BLaER1 (cell line): ENCODE results near the gene TPRG1.

Experiments used
- H3K27ac ChIP-seq: shearing (Covaris generic); formaldehyde crosslinking; 2 replicates; pipeline ENCODE4 v1.8.1; 2022
- H3K27me3 ChIP-seq: shearing (Covaris generic); formaldehyde crosslinking; 2 replicates; pipeline ENCODE4 v1.8.1; 2022
- H3K36me3 ChIP-seq: shearing (Covaris generic); formaldehyde crosslinking; 2 replicates; pipeline ENCODE4 v1.8.1; 2022
- H3K4me1 ChIP-seq: shearing (Covaris generic); formaldehyde crosslinking; 2 replicates; pipeline ENCODE4 v1.8.1; 2022
- H3K4me2 ChIP-seq: shearing (Covaris generic); formaldehyde crosslinking; 2 replicates; pipeline ENCODE4 v1.8.1; 2022
- H3K4me3 ChIP-seq: shearing (Covaris generic); formaldehyde crosslinking; 2 replicates; pipeline ENCODE4 v1.8.1; 2022
- H3K9ac ChIP-seq: shearing (Covaris generic); formaldehyde crosslinking; 2 replicates; pipeline ENCODE4 v1.8.1; 2022
- H3K9me3 ChIP-seq: shearing (Covaris generic); formaldehyde crosslinking; 2 replicates; pipeline ENCODE4 v1.8.1; 2022
- H4K20me1 ChIP-seq: shearing (Covaris generic); formaldehyde crosslinking; 2 replicates; pipeline ENCODE4 v1.8.1; 2022
- Cebpa-rat ChIP-seq: shearing (Covaris generic); IDR thresholded peaks from 2 replicates; pipeline ENCODE4 v1.8.1; 2022

The TPRG1 gene

DNA sequence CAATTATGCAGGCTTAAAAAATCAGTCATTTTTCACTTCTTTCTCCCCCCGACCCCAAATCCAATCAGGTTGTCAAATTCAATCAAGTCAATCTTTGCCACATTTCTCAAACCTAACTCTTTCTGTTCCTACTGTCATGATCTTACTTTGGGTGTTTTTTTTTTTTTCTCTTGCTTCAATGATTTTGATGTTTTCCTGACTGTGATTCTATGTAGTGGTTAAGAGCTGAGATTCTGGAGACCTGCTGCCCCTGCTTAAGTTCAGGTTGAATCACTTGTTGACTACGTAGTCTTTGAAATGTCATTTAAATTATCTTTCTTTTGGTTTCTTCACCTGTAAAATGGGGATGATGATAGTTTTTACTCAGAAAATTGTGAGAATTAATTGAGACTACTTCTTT lies 117.5 kb downstream of the TPRG1 start:
- Histone ChIP-seq H3K36me3 (no peaks in the 10 kb centered on the region), H3K4me3 (no peak overlapping the region), H3K9ac (no peak overlapping the region), H3K27me3 (no peaks in the 10 kb centered on the region), H3K9me3 (no peaks in the 10 kb centered on the region), H4K20me1 (no peaks in the 10 kb centered on the region), H3K4me1 (peaks cover 10% of the 10 kb centered on the region), H3K4me2 (no peak overlapping the region), H3K27ac (no peak overlapping the region)
- no peak for TF ChIP-seq Cebpa-rat

- Histone ChIP-seq H3K4me2 (no peak overlapping the region), H3K36me3 (no peaks in the 10 kb centered on the region), H3K4me3 (no peak overlapping the region), H3K27ac (no peak overlapping the region), H3K9me3 (no peaks in the 10 kb centered on the region), H3K27me3 (no peaks in the 10 kb centered on the region), H4K20me1 (no peaks in the 10 kb centered on the region), H3K9ac (no peak overlapping the region), H3K4me1 (no peaks in the 10 kb centered on the region)
- TF ChIP-seq Cebpa-rat: no peak
Measured at GRCh38 chr3:189292667-189293484, 121.1 kb downstream of the TPRG1 start.

DNA sequence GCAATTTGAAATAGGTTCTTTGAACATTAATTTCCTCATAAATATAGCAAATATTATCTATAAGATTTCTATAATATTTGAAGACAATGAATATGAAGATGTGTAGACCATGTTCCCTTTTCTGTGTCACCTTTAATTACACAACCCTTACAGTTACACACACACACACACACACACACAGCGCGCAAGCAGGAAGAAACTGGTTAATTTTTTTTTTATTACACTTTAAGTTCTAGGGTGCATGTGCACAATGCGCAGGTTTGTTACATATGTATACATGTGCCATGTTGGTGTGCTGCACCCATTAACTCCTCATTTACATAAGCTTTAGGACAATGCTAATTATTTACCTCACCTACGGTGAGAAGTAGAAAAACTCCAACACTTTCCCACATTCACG lies 122.9 kb downstream of the TPRG1 start:
- Histone ChIP-seq H3K36me3 (no peaks in the 10 kb centered on the region), H3K27ac (no peak overlapping the region), H4K20me1 (no peaks in the 10 kb centered on the region), H3K4me3 (no peak overlapping the region), H3K4me1 (no peaks in the 10 kb centered on the region), H3K4me2 (no peak overlapping the region), H3K9me3 (no peaks in the 10 kb centered on the region), H3K27me3 (no peaks in the 10 kb centered on the region), H3K9ac (no peak overlapping the region)
- TF ChIP-seq Cebpa-rat: no peak

GRCh38 chr3:189295089-189295488 lies 123.3 kb downstream of the TPRG1 start:
- H3K9ac ChIP-seq: no peak overlapping the region
- no peak for TF ChIP-seq Cebpa-rat
- H3K9me3 ChIP-seq: no peaks in the 10 kb centered on the region
- H3K36me3 ChIP-seq: no peaks in the 10 kb centered on the region
- no peak overlapping the region for H3K27ac ChIP-seq
- no peaks in the 10 kb centered on the region for H3K27me3 ChIP-seq
- H3K4me1 ChIP-seq: no peaks in the 10 kb centered on the region
- H4K20me1 ChIP-seq: no peaks in the 10 kb centered on the region
- H3K4me2 ChIP-seq: no peak overlapping the region
- H3K4me3 ChIP-seq: no peak overlapping the region

- H4K20me1 ChIP-seq: no peaks in the 10 kb centered on the region
- no peaks in the 10 kb centered on the region for H3K27me3 ChIP-seq
- no peaks in the 10 kb centered on the region for H3K36me3 ChIP-seq
- no peak overlapping the region for H3K4me3 ChIP-seq
- H3K4me2 ChIP-seq: no peak overlapping the region
- H3K27ac ChIP-seq: no peak overlapping the region
- no peak overlapping the region for H3K9ac ChIP-seq
- no peak for TF ChIP-seq Cebpa-rat
- no peaks in the 10 kb centered on the region for H3K4me1 ChIP-seq
- H3K9me3 ChIP-seq: no peaks in the 10 kb centered on the region
Measured at GRCh38 chr3:189297932-189298331, 126.2 kb downstream of the TPRG1 start.

DNA sequence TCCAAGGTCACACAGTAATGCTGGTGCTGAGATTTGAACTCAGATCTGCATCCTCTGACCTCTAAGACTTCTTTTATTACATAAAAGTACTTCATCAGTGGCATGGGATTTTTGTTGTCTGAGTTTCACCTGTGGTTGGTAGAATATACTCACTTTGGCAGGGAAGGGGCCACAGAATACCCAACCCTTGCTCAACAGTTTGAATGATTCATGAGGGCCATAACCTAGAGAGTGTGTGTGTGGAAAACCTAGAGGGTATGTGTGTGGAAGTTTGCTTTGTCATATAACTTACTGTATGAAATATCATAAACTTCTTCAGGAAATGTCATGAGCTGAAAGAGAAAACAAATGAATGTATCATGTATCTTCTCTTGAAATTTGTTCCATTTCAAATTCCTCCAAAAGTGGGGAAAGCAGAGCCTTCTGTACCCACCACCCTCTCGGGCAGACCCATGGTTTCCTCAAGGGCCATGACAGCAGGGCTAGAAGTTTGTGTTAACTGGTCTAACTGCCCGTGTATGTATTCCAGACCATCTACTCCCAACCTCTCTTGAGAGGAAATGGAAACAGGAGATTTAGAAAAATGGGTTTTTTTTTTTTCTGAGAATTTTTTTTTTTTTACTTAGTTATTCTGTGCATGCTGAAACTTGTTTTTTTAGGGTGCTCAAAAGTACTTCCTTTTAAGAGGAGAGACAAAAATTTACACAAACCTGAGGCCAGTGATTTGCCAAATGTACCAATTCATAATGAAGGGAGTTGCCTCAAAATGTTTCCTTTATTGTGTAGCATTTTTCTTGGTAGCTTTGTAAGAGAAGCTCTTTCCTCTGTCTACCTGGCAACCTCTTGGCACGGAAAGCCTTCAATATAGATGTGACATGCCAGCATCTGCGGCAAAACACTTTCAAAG lies 127.0 kb downstream of the TPRG1 start:
- H3K27me3 ChIP-seq: no peaks in the 10 kb centered on the region
- H3K4me2 ChIP-seq: no peak overlapping the region
- H3K27ac ChIP-seq: no peak overlapping the region
- H3K9me3 ChIP-seq: no peaks in the 10 kb centered on the region
- TF ChIP-seq Cebpa-rat: no peak
- no peaks in the 10 kb centered on the region for H4K20me1 ChIP-seq
- H3K4me3 ChIP-seq: no peak overlapping the region
- no peak overlapping the region for H3K9ac ChIP-seq
- no peaks in the 10 kb centered on the region for H3K36me3 ChIP-seq
- no peaks in the 10 kb centered on the region for H3K4me1 ChIP-seq

- H3K4me3 ChIP-seq: no peak overlapping the region
- no peaks in the 10 kb centered on the region for H4K20me1 ChIP-seq
- no peaks in the 10 kb centered on the region for H3K4me1 ChIP-seq
- no peak overlapping the region for H3K4me2 ChIP-seq
- no peak overlapping the region for H3K9ac ChIP-seq
- no peaks in the 10 kb centered on the region for H3K27me3 ChIP-seq
- H3K27ac ChIP-seq: no peak overlapping the region
- TF ChIP-seq Cebpa-rat: no peak
- no peaks in the 10 kb centered on the region for H3K9me3 ChIP-seq
- H3K36me3 ChIP-seq: no peaks in the 10 kb centered on the region
Measured at GRCh38 chr3:189300345-189300744, 128.6 kb downstream of the TPRG1 start.

DNA sequence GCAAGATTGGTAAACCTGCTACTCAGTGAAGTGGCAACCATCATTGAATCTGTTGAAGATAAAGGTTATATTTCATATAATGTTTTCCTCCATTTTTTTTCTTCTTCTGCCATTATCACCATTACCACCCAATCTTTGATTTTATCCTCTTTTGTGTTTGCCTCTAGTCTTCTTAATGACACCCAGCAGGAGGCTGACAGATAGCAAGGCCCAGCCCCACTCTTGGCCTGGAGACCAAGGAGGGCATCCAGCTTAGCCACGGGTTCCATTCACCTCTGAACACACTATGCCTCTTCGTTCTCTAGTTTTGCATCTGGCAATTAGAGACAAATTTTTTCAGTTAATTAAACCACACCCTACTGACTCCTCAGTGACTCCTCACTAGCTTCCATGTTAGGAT lies 129.7 kb downstream of the TPRG1 start:
- Histone ChIP-seq H3K4me1 (no peaks in the 10 kb centered on the region), H3K9me3 (no peaks in the 10 kb centered on the region), H4K20me1 (no peaks in the 10 kb centered on the region), H3K4me3 (no peak overlapping the region), H3K9ac (no peak overlapping the region), H3K27me3 (no peaks in the 10 kb centered on the region), H3K4me2 (no peak overlapping the region), H3K36me3 (no peaks in the 10 kb centered on the region), H3K27ac (no peak overlapping the region)
- TF ChIP-seq Cebpa-rat: no peak

- Histone ChIP-seq H4K20me1 (no peaks in the 10 kb centered on the region), H3K4me2 (no peak overlapping the region), H3K4me1 (no peaks in the 10 kb centered on the region), H3K27ac (no peak overlapping the region), H3K36me3 (no peaks in the 10 kb centered on the region), H3K9ac (no peak overlapping the region), H3K27me3 (no peaks in the 10 kb centered on the region), H3K4me3 (no peak overlapping the region), H3K9me3 (no peaks in the 10 kb centered on the region)
- no peak for TF ChIP-seq Cebpa-rat
Measured at GRCh38 chr3:189303584-189303983, 131.8 kb downstream of the TPRG1 start.
